Stimulated activated CD8-positive, alpha-beta memory T cell treated with anti-CD3 and anti-CD28 coated beads, Interleukin-4, amount 100 ng/mL, for 1 hour (primary cell): Measurements from ENCODE around the gene COL5A1.
"Not testable (repeated sequence)": the region's sequence is repeated elsewhere in the genome, so short reads cannot be mapped to it uniquely, and the experiment has no call there.

Experiments
- DNase-seq, 2 donors: peaks; one replicate each; pipeline ENCODE4 v3.0.0-alpha.2; 2020; ENCODE audit warnings: low read depth in 2 of 2, low spot score in 1 of 2

Gene COL5A1

GRCh38 chr9:134690946-134691694 lies 49.5 kb downstream of the COL5A1 start:
- no peak for DNase-seq

GRCh38 chr9:134691695-134692572 lies 50.3 kb downstream of the COL5A1 start:
- no peak for DNase-seq

GRCh38 chr9:134692573-134692860 lies 50.9 kb downstream of the COL5A1 start:
- no peak for DNase-seq

GRCh38 chr9:134693011-134693410 lies 51.4 kb downstream of the COL5A1 start:
- DNase-seq: no peak

GRCh38 chr9:134693641-134694367 lies 52.2 kb downstream of the COL5A1 start:
- no peak for DNase-seq

GRCh38 chr9:134694368-134694665 lies 52.7 kb downstream of the COL5A1 start:
- no peak for DNase-seq

GRCh38 chr9:134694714-134695113 lies 53.1 kb downstream of the COL5A1 start:
- DNase-seq: no peak

GRCh38 chr9:134695144-134695543 lies 53.5 kb downstream of the COL5A1 start:
- no peak for DNase-seq

GRCh38 chr9:134696433-134696832 lies 54.8 kb downstream of the COL5A1 start:
- DNase-seq: no peak

- no peak for DNase-seq
Measured at GRCh38 chr9:134698111-134698510, 56.5 kb downstream of the COL5A1 start.

- DNase-seq: peak in 1 of 2 donors; percentile 8
Measured at GRCh38 chr9:134698587-134699342, 57.2 kb downstream of the COL5A1 start.

GRCh38 chr9:134699343-134699740 lies 57.7 kb downstream of the COL5A1 start:
- DNase-seq: no peak

- no peak for DNase-seq
Measured at GRCh38 chr9:134700636-134701350, 59.2 kb downstream of the COL5A1 start.

GRCh38 chr9:134701581-134702259 lies 60.1 kb downstream of the COL5A1 start:
- DNase-seq: no peak

GRCh38 chr9:134702291-134702690 lies 60.7 kb downstream of the COL5A1 start:
- DNase-seq: no peak

GRCh38 chr9:134703730-134704114 lies 62.1 kb downstream of the COL5A1 start:
- not testable (repeated sequence) for DNase-seq

- no peak for DNase-seq
Measured at GRCh38 chr9:134704498-134704897, 62.9 kb downstream of the COL5A1 start.

- no peak for DNase-seq
Measured at GRCh38 chr9:134705786-134706185, 64.2 kb downstream of the COL5A1 start.

- no peak for DNase-seq
Measured at GRCh38 chr9:134706522-134706921, 64.9 kb downstream of the COL5A1 start.

- no peak for DNase-seq
Measured at GRCh38 chr9:134707031-134707680, 65.6 kb downstream of the COL5A1 start.
